ENCODE measurements around the gene GPHN.

DNA sequence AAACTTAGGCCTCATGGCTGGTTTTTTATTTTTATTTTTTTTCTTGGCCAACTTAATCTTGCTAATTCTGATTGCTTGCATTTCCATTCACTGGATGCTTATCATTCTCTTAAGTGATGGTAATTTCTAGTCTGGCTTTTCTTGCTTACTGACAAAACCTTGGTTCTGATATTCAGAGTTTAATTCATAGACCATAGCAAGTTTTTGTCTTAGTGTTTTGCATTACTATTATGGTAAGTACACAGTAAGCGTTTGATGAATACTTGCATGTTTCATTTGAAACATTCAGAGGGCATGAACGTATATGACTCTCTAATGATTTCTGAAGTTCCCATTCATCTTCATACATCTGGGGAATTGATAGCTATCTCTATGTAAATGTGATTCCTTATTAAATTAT is 55.8 kb downstream of the GPHN start:
- TF ChIP-seq, protein P1, sequence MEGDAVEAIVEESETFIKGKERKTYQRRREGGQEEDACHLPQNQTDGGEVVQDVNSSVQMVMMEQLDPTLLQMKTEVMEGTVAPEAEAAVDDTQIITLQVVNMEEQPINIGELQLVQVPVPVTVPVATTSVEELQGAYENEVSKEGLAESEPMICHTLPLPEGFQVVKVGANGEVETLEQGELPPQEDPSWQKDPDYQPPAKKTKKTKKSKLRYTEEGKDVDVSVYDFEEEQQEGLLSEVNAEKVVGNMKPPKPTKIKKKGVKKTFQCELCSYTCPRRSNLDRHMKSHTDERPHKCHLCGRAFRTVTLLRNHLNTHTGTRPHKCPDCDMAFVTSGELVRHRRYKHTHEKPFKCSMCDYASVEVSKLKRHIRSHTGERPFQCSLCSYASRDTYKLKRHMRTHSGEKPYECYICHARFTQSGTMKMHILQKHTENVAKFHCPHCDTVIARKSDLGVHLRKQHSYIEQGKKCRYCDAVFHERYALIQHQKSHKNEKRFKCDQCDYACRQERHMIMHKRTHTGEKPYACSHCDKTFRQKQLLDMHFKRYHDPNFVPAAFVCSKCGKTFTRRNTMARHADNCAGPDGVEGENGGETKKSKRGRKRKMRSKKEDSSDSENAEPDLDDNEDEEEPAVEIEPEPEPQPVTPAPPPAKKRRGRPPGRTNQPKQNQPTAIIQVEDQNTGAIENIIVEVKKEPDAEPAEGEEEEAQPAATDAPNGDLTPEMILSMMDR (IDR thresholded peaks at IDR 0.05): no peak
- no peak for TF ChIP-seq POLR2A (IDR thresholded peaks at IDR 0.05)
